ENCODE measurements around the gene GATA5.

Gene GATA5

GRCh38 chr20:62475772-62476055 is at the start of gene GATA5:
TSS of gene GATA5 (minus strand) at chr20:62475995. CDS start at chr20:62475521, 474 bp downstream.
- DNase-seq (ENCODE audit: low read depth in 1 of 2, low spot score in 1 of 2): no peak

GRCh38 chr20:62525014-62525413 is 49.2 kb upstream of the GATA5 start:
- DNase-seq (ENCODE audit: low read depth in 1 of 2, low spot score in 1 of 2): no peak

GRCh38 chr20:62524505-62524911 is 48.7 kb upstream of the GATA5 start:
- DNase-seq (ENCODE audit: low read depth in 1 of 2, low spot score in 1 of 2): no peak

- peak in 1 of 2 donors; percentile 37 for DNase-seq (ENCODE audit: low read depth in 1 of 2, low spot score in 1 of 2)
Observed at GRCh38 chr20:62523473-62524203, 47.8 kb upstream of the GATA5 start.

- no peak for DNase-seq (ENCODE audit: low read depth in 1 of 2, low spot score in 1 of 2)
Observed at GRCh38 chr20:62522748-62523396, 47.1 kb upstream of the GATA5 start.

- no peak for DNase-seq (ENCODE audit: low read depth in 1 of 2, low spot score in 1 of 2)
Observed at GRCh38 chr20:62519826-62520225, 44.0 kb upstream of the GATA5 start.

- no peak for DNase-seq (ENCODE audit: low read depth in 1 of 2, low spot score in 1 of 2)
Observed at GRCh38 chr20:62518911-62519310, 43.1 kb upstream of the GATA5 start.

GRCh38 chr20:62517901-62518610 is 42.3 kb upstream of the GATA5 start:
- no peak for DNase-seq (ENCODE audit: low read depth in 1 of 2, low spot score in 1 of 2)

GRCh38 chr20:62517168-62517567 is 41.4 kb upstream of the GATA5 start:
- no peak for DNase-seq (ENCODE audit: low read depth in 1 of 2, low spot score in 1 of 2)

GRCh38 chr20:62516338-62516737 is 40.5 kb upstream of the GATA5 start:
- no peak for DNase-seq (ENCODE audit: low read depth in 1 of 2, low spot score in 1 of 2)

- no peak for DNase-seq (ENCODE audit: low read depth in 1 of 2, low spot score in 1 of 2)
Observed at GRCh38 chr20:62515826-62516225, 40.0 kb upstream of the GATA5 start.

GRCh38 chr20:62515280-62515679 is 39.5 kb upstream of the GATA5 start:
- DNase-seq (ENCODE audit: low read depth in 1 of 2, low spot score in 1 of 2): no peak

GRCh38 chr20:62513991-62514390 is 38.2 kb upstream of the GATA5 start:
- no peak for DNase-seq (ENCODE audit: low read depth in 1 of 2, low spot score in 1 of 2)

GRCh38 chr20:62511915-62512610 is 36.3 kb upstream of the GATA5 start:
- DNase-seq (ENCODE audit: low read depth in 1 of 2, low spot score in 1 of 2): no peak

- no peak for DNase-seq (ENCODE audit: low read depth in 1 of 2, low spot score in 1 of 2)
Observed at GRCh38 chr20:62511300-62511914, 35.6 kb upstream of the GATA5 start.

- no peak for DNase-seq (ENCODE audit: low read depth in 1 of 2, low spot score in 1 of 2)
Observed at GRCh38 chr20:62508641-62509051, 32.9 kb upstream of the GATA5 start.

- no peak for DNase-seq (ENCODE audit: low read depth in 1 of 2, low spot score in 1 of 2)
Observed at GRCh38 chr20:62507991-62508640, 32.3 kb upstream of the GATA5 start.

GRCh38 chr20:62507323-62507722 is 31.5 kb upstream of the GATA5 start:
- no peak for DNase-seq (ENCODE audit: low read depth in 1 of 2, low spot score in 1 of 2)

GRCh38 chr20:62506791-62507190 is 31.0 kb upstream of the GATA5 start:
- no peak for DNase-seq (ENCODE audit: low read depth in 1 of 2, low spot score in 1 of 2)

- no peak for DNase-seq (ENCODE audit: low read depth in 1 of 2, low spot score in 1 of 2)
Observed at GRCh38 chr20:62506087-62506486, 30.3 kb upstream of the GATA5 start.
